Kidney capillary endothelial cell (primary cell): ENCODE results near the gene CFAP119.

ENCODE experiments used
- DNase-seq: peaks from one replicate; pipeline ENCODE4 v3.0.0-alpha.2; 2018; ENCODE audit warnings: low spot score

Gene CFAP119

GRCh38 chr16:30710971-30711370 lies 50.9 kb downstream of the CFAP119 start:
- no peak for DNase-seq
